H1 (cell line): Measurements from ENCODE around the gene ACSM2B. TPM values are rescaled to one million over a fixed set of nuclear protein-coding genes. Genes with fewer than 3 reads are reported as not detected.

Source experiments
- EZH2 ChIP-seq: fragments of 200-600 bp; sonication (generic); IDR thresholded peaks from 2 replicates; pipeline ENCODE4 v1.7.1; 2012; ENCODE audit warnings: low read depth, mild to moderate bottlenecking, moderate library complexity, low read length, inconsistent platforms; ENCODE audit not compliant: severe bottlenecking
- GTF2F1 ChIP-seq: IDR thresholded peaks from 2 replicates; pipeline ENCODE4 v1.6.1; 2012; ENCODE audit warnings: low read depth, low read length, improper control_type of control experiment, borderline replicate concordance
- JUND ChIP-seq: IDR thresholded peaks from 2 replicates; pipeline ENCODE4 v1.6.1; 2011; ENCODE audit warnings: mild to moderate bottlenecking, improper control_type of control experiment, low read length
- polyA plus RNA-seq, 7 experiments: library from polyadenylated mRNA; depleted of rRNA in 3 of 7; stranded (reverse) in 5 of 7; unstranded in 2 of 7; fragments of >200 nt in 5 of 7; fragments of 200-250 nt in 2 of 7; gene quantifications; 1 replicate in 5 of 7; 2 replicates in 1 of 7; 4 replicates in 1 of 7; pipeline versions ENCODE4 v1.2.1 to v1.2.3, GENCODE V29; 2011 to 2013; ENCODE audit warnings: missing spikeins in 2 of 7, mixed read lengths in 2 of 7
- total RNA-seq: library from RNA; stranded (reverse); fragmentation: NEBNext Ultra II Directional; extraction: Animal tissue kit (Norgen Biotek cat#: 25700); gene quantifications from 2 replicates; pipeline ENCODE4 v1.2.1, GENCODE V29; 2021
- TF ChIP-seq, protein P1 (sequence below): IDR thresholded peaks from 2 replicates; pipeline ENCODE4 v1.6.1; 2012; ENCODE audit warnings: low read length, inconsistent platforms

The ACSM2B gene
- total and polyA plus RNA-seq, 2 of the 8 experiments (the other 6 are each of a cell fraction or from before 2014, with no cell fraction given), result not detected

DNA sequence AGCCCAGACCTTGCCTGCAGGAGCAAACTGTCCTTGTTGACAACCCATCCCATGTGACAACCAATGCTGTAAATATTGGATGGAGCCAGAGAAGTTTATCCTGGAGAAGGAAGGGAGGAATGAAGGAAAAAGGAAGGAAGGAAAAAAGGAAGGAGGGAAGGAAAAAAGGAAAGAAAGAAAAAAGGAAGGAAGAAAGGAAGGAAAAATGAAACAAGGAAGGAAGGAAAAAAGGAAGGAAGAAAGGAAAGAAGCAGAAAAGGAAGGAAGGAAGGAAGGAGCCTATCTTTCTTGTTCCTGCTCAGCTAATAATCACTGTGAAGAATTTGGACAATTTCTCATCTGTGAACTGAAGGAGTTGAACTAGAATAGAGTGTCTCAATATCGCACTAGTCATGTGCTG lies 56.1 kb downstream of the ACSM2B start (continued):
- TF ChIP-seq, protein P1, sequence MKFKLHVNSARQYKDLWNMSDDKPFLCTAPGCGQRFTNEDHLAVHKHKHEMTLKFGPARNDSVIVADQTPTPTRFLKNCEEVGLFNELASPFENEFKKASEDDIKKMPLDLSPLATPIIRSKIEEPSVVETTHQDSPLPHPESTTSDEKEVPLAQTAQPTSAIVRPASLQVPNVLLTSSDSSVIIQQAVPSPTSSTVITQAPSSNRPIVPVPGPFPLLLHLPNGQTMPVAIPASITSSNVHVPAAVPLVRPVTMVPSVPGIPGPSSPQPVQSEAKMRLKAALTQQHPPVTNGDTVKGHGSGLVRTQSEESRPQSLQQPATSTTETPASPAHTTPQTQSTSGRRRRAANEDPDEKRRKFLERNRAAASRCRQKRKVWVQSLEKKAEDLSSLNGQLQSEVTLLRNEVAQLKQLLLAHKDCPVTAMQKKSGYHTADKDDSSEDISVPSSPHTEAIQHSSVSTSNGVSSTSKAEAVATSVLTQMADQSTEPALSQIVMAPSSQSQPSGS, result no peak
- TF ChIP-seq GTF2F1 (no peak), JUND (no peak), EZH2 (no peak)
